HG03280 (cell line): ENCODE data around the gene STAT5B.

Experiments
- ATAC-seq: cut with Tn5 transposase; IDR thresholded peaks from one replicate; pipeline ENCODE4 v1.9.1; 2021; ENCODE audit warnings: mild to moderate bottlenecking, moderate library complexity; ENCODE audit not compliant: unreplicated experiment

Gene STAT5B

GRCh38 chr17:42286411-42287221 lies 10.4 kb upstream of the STAT5B start:
- ATAC-seq, result no peak

- no peak for ATAC-seq
Measured at GRCh38 chr17:42285346-42286050, 9.3 kb upstream of the STAT5B start.

GRCh38 chr17:42284566-42284965 lies 8.4 kb upstream of the STAT5B start:
- ATAC-seq, result no peak

- ATAC-seq, result no peak
Measured at GRCh38 chr17:42284024-42284369, 7.8 kb upstream of the STAT5B start.

- ATAC-seq, result no peak
Measured at GRCh38 chr17:42283241-42284023, 7.2 kb upstream of the STAT5B start.

GRCh38 chr17:42282478-42283080 lies 6.4 kb upstream of the STAT5B start:
- ATAC-seq, result no peak

GRCh38 chr17:42281571-42282096 lies 5.4 kb upstream of the STAT5B start:
- ATAC-seq, result no peak

GRCh38 chr17:42279776-42280630 lies 3.8 kb upstream of the STAT5B start:
- ATAC-seq, result no peak

- no peak for ATAC-seq
Measured at GRCh38 chr17:42277342-42277712, 1.1 kb upstream of the STAT5B start.

- ATAC-seq, result peak; percentile 12
Measured at GRCh38 chr17:42276609-42277341, 584 bp upstream of the STAT5B start.

GRCh38 chr17:42275527-42276358 lies 448 bp downstream of the STAT5B start:
- peak; percentile 55 for ATAC-seq

GRCh38 chr17:42274812-42275526 lies 1.2 kb downstream of the STAT5B start:
- ATAC-seq, result no peak

GRCh38 chr17:42274253-42274542 lies 2.0 kb downstream of the STAT5B start:
- ATAC-seq, result no peak

- ATAC-seq, result no peak
Measured at GRCh38 chr17:42273474-42274252, 2.5 kb downstream of the STAT5B start.

- ATAC-seq, result no peak
Measured at GRCh38 chr17:42272162-42272907, 3.9 kb downstream of the STAT5B start.

GRCh38 chr17:42271779-42272035 lies 4.5 kb downstream of the STAT5B start:
- no peak for ATAC-seq
